Activated T-helper 9 cell treated with anti-CD3 and anti-CD28 coated beads, Interleukin-2, amount 50 U/mL, for 16 hours (primary cell): ENCODE data around the gene ATP13A2.

Experiments
- DNase-seq: peaks from one replicate; pipeline ENCODE4 v3.0.0-alpha.2; 2020; ENCODE audit warnings: low read depth

The ATP13A2 gene, protein sequence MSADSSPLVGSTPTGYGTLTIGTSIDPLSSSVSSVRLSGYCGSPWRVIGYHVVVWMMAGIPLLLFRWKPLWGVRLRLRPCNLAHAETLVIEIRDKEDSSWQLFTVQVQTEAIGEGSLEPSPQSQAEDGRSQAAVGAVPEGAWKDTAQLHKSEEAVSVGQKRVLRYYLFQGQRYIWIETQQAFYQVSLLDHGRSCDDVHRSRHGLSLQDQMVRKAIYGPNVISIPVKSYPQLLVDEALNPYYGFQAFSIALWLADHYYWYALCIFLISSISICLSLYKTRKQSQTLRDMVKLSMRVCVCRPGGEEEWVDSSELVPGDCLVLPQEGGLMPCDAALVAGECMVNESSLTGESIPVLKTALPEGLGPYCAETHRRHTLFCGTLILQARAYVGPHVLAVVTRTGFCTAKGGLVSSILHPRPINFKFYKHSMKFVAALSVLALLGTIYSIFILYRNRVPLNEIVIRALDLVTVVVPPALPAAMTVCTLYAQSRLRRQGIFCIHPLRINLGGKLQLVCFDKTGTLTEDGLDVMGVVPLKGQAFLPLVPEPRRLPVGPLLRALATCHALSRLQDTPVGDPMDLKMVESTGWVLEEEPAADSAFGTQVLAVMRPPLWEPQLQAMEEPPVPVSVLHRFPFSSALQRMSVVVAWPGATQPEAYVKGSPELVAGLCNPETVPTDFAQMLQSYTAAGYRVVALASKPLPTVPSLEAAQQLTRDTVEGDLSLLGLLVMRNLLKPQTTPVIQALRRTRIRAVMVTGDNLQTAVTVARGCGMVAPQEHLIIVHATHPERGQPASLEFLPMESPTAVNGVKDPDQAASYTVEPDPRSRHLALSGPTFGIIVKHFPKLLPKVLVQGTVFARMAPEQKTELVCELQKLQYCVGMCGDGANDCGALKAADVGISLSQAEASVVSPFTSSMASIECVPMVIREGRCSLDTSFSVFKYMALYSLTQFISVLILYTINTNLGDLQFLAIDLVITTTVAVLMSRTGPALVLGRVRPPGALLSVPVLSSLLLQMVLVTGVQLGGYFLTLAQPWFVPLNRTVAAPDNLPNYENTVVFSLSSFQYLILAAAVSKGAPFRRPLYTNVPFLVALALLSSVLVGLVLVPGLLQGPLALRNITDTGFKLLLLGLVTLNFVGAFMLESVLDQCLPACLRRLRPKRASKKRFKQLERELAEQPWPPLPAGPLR

DNA sequence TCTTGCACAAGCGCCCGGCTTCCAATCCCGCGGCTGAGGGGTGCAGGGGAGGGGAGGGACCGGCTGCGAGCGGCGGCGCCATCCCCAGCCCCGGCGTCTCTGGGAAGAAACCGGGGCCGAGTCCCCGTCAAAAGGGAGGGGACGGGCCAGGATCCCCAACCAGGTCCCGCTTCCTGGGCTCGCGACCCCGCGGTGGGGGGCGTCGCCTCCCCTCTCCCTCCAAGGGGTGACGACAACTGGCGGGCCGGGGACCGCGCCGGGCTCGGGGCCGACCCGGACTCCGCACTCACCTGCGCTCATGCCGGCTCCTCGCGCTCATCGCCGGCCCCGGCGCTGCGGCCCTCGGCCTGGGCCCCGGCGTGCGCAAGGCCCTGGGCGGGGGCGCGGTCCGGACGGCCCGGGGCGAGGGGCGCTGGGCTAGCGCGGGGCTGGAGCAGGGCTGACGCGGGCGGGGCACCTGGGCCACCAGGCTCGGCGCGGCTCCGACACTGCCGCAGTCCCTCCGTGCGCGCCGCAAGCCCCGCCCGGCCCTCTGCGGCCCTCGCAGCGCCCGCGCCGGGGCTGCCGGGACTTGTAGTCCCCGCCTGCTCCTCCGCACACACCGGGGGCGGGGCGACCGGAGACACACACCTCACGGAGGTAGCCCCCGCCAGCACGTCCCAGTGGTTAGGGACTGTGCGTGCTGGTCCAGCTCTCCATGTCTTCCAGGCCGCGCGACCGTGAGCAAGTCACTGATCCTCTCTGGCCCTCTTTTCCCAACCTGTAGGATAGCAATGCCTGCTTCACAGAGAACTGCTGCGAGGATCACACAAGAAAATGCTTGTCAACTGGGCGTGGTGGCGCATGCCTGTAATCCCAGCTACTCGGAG, at the start of gene ATP13A2:
TSS of gene ATP13A2 (minus strand) at position 490 of the 869 bp plus-strand sequence. CDS start at position 300, 190 bp downstream.
- DNase-seq: peak; percentile 82

DNA sequence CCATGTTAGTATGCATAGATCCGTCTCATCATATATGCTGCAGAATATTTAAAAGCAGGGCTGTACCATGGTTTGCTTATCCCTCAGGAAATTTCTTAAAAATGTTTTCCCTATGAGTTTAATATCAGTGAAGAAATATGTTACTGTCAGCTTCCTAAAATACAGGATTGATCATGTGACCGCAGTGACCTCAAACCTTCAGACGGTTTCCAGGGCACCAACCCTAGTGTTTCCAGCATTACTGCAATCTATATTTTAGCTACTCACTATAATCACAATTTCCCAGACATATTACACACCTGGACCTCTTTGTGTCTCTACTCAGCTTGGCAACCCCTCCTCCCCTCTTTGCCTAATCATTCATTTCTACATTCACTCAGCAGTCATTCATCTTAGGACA, 49.8 kb upstream of the ATP13A2 start:
- no peak for DNase-seq

DNA sequence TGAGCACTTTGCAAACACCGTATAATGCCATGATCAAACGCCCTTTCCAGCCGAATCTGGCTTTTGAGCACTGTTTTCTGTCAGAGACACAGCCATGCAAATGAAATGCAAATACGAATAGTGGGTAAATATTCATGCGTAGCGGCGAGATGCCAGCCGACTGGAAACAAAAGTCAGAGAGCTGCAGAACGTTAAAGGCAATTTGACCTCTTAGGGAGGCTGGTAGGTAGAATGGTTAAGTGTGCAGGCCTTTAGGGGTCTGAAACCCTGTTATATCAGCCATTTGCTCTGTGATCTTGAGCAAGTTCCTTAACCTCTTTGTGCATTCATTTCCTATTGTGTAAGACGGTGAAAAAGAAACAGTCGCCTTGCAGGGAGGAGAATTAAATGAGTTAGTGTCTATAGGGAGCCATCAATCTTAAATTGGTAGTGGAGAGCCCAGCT, 48.6 kb upstream of the ATP13A2 start:
- DNase-seq: no peak

DNA sequence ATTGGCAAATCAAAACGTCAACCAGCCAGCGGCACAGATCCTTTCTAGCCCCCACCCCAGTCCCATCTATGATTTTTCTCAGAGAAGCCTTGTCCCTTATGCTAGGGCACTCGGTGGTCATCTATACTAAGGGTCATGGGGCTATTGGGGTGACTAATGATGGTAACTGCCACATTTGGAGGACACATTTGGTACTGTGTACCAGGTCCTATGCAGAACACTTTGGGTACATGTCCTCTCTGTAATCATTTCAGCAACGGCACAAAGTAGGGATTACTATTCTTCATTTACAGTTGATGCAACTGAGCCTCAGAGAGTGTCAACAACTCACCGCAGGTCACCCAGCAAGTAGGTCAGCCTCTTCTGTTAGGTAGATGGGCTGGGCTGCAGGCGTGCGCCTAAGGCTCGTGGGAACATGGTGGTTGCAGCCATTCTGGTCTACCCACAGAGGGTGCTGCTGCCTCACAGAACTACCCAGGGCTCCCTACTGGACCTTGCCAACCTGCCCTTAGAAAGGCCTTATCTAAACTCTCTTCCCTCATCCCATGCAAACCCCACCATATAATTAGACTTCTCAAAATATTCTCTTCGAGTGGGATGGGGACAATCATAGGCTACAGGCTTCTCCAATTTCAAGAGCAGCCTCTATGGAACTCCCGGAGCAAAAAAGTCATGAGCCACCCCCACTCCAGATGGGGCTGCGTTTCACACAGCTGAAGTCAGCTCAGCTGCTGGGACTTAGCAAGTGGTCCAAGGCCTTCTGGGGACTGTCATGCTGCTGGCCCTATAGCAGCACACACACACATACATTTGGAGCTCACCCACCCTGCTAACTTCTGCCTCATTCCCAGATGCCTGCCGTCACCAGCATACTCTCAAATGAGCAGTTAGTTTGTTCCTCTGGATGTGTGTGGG, 47.9 kb upstream of the ATP13A2 start:
- no peak for DNase-seq

DNA sequence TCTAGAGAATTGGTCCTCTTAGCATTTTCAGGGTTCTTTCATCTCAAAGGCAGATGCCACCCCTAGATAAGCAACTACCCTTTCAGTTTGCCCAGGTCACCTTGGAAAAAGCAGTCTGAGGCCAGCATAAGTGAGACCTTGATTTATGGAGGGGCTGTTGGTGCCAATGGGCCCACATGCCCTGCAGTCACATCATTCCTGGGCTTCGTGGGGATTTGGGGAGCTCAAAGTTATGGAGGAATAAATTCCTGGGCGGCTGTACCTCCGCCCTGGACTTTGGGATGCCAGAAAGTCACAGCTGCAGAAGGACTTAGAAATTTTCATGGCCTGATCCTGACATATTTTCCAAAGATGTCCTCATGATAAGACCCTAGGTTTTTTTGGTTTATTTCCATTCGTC, 44.8 kb upstream of the ATP13A2 start:
- no peak for DNase-seq

DNA sequence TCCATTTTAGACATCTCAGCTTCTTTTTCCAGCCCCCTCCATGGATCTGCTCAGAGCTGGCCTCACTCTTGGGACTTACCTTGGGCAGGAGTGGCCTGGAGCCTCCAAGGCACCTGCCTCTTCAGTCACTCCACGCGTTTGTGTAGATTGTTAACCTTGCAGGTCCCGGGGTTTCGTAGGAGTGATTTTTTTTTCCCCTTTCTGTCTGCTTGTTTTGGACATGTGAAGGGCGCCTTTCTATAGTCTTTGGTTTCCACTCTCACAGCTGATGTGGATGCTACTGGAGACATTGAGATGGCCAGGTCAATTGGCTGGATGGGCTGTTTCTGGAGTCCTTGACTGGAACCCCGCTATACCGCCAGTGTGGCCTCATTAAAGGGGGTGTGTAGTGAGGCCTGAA, 44.1 kb upstream of the ATP13A2 start:
- no peak for DNase-seq

DNA sequence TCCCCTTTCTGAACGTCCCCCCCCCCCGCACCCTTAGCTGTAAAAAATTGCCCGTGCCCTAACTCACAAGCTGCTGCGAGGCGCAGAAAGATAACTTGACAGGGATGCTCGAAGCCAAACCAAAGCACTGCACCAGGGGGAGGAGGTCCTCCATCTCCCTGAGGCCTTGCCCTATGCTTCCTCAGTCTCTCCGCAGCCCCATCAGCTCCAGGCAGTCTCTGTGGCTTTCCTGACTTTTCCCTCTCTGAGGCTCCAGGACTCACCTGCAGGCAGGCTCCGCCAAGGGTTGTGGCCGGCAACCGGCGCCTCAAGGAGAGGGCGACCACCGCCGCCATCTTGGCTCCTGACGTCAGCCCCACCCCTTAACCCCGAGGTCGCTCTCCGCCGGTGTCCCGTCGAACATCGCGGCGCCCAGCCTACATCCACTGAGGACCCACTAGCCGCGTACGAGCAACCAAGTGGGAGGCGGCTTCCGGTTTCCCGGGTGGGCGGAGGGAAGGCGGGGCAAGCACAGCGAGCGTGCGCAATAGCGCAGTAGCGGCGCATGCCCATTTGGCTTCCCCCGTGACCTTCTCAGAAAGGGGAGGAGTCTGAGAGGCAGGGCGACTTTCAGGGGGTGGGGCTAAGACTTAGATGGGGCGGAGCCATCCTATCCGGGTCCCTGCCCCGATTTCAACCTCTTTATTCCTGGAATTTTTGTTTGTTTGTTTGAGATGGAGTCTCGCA, 42.1 kb upstream of the ATP13A2 start, which contains the start of gene SDHB:
TSS of gene SDHB (minus strand) at position 348 of the 726 bp plus-strand sequence. CDS start at position 335, 13 bp downstream.
- DNase-seq: peak; percentile 98

DNA sequence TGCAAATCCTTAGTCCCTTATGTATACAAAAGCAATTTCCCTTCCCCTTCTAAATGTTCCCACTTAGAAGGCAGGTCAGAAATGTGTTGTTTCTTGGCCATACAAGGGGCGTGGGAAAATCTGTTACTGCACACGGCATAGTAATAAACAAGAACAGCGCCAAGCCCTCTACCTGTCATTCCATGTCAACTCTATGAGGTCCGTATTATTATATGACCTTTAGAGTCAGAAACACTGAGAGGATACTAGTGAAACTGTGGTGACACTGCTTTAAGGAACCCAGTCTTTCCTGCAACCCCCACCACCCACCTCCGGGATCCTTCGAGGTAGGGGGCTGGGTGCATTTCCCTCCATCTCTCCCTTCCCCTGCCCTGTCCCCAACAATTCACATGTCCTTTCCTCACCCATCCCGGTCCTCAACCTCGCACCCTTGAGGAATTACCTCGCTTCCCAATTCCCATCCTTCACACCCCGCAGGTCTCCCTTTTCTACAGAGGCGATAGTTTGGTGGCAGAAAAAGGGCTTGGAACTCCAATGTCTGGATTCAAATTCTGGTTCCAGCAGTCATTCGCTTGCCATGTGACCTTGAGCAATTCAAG, 41.5 kb upstream of the ATP13A2 start:
- DNase-seq: no peak

DNA sequence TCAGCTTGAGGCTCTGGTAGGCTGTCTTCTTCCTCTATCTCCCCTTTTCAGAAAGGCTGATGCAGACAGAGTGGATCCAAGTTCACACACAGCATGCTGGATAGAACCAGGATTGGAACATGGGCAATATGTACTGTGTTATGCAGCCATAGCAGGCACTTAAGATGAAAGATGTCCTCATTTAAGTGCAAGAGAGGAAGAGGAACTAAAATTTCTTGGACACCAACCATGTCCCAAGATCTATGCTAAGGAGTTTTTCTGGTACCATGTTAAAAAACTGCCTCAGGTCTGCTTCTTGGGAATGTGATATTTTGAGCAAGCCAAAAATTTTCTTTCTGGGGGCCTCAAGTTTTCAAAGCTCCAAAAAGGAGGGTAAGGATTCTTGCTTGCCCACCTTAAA, 40.9 kb upstream of the ATP13A2 start:
- no peak for DNase-seq

DNA sequence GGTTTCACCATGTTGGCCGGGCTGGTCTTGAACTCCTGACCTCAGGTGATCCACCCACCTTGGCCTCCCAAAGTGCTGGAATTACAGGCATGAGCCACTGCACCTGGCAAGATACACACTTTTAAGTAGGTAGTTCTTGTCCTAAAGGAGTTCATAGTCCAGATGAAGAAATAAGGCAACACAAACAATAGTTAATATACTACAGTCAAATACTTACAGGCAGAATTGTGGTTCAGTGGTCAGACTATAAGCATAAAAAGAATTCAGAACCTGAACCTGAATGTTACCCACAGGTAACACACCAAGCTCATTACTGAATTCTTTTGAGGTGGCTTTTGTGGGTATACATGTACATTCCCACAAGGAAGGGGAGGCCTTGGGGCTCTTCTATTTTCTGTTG, 40.3 kb upstream of the ATP13A2 start:
- DNase-seq: no peak

DNA sequence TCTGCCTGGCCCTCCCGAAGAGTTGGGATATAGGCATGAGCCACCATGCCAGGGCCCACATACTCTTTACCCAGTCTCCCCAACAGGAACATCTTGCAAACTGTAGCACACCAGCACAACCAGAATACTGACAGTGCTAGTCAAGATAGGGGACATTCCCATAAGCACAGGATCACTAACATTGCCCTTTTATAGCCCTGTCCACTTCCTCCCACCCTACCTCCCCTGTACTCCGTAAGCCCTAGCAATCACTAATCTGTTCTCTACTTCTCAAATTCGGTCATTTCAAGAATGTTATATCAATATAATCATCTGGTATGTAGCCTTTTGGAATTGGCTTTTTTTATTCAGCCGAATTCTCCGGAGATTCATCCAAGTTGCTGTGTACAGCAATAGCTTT, 36.2 kb upstream of the ATP13A2 start:
- no peak for DNase-seq

DNA sequence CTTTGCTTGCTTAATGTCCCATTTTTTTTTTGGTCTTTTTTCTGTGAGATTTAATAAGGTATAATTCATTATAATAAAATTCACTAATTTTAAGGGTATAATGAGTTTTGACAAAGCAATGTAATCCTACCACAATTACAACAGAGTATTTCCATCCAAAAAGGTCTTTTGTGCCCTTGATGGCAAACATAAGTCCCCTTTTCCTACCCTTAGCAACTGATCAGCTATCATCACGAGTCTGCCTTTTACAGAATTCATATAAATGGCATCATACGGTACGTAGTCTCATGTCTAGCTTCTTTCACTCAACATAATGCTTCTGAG, 34.6 kb upstream of the ATP13A2 start:
- DNase-seq: no peak

DNA sequence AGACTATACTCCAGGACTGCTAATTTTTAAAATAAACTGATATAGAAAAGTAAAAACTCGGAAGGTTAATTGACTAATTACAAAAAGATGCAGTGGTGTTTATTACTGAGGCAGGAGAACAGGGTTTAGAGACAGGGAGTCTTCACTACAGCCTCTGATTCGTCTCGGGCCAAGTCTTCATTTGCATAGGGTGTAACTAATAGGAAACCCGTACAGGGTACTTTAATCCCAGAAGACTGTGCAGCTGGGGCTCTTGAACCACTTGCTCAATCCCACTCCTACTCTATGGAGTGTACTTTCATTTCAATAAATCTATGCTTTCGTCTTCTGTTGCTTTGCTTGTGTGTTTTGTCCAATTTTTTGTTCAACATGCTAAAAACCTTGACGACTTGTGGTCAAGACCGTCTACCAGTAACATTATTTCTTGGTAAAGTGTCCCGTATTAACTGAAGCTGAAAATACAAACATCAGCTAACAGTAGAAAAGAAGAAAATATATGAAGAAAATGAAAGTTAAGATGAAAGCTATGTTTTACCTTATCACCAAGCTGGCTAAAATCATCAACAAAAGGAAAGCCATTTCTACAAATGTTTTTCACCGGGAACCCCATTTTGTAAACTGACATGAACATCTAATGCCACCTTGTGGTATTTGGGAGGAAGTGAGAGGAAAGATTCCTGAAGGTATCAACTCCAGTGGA, 34.1 kb upstream of the ATP13A2 start:
- no peak for DNase-seq

DNA sequence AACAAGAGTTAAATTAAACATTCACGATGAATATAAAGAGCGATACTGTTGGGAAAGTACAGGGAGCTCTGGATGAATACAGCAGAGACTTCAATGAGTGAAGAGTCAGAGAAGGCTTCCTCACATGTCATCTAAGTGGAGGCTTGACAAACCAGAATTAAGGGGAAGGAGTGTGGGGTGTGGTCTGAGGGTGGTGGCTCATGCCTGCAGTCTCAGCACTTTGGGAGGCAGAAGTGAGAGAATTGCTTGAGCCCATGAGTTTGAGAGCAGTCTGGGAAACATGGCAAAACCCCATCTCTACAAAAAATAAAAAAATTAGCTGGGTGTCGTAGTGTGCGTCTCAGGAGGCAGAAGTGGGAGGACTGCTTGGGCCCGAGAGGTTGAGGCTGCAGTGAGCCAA, 33.4 kb upstream of the ATP13A2 start:
- DNase-seq: no peak

DNA sequence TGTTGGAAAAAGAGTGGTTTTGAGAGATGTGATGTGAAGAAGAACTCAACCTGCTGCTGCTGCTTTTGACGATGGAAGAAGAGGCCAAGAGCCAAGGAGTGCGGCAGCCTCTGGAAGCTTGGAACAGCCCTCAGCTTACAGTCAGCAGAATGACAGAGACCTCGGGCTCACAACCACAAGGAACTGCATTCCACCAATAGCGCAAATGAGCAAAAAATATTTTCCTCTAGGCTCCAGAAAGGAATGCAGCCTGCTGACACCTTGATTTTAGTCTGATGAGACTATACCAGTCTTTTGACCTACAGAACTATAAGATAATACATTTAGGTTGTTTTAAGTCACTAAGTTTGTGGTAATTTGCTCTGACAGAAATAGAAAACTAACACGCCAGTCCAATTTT, 31.9 kb upstream of the ATP13A2 start:
- DNase-seq: no peak

DNA sequence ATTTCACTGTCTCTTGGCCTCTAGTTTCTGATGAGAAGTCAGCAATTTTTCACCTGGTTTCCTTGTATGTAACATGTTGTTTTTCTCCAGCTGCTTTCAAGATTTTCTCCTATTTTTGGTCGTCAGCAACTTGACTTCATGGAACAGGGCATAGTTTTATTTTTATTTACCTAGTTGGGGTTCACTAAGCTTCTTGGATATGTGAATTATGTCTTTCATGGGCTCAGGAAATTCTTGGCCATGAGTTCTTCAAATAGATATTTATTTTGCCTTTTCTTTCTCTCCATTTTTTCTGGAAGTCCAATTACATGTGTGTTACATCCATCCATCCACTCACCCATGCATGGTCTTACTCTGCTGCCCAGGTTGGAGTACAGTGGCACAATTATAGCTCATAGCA, 28.4 kb upstream of the ATP13A2 start:
- DNase-seq: no peak

DNA sequence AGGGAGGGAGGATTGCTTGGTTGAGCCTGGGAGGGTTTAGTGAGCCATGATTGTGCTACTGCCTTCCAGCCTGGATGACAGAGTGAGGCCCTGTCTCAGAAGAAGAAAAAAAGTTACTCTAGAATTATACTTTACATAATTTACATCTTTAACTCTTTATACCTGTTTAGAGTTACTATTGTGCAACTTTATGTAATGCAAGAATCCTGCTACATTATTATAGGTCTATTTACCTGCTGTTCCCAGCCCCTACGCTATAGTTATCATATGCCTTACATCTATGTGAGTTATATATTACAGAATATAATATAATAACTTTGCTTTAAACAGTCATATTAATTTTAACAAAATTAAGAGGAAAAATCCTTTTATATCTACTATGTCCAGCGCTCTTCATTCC, 27.8 kb upstream of the ATP13A2 start:
- DNase-seq: no peak

DNA sequence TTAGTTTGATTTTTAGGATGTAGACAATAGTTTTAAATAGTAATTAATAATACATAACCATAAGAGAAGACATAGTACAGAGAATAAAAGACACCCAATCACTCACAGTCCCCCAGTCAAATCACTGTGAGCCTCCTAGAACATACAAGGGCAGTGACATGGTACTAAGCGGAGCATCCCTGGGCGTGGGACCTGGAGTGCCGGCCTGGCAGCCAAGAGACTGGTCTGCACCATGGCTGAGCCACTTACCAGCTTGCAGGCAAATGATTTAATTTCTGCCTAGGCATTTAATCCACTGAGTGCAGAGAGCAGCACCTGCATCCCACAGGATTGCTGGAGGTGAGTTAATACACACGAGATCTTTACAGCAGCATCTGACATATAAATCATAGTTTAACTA, 21.8 kb upstream of the ATP13A2 start:
- DNase-seq: no peak

DNA sequence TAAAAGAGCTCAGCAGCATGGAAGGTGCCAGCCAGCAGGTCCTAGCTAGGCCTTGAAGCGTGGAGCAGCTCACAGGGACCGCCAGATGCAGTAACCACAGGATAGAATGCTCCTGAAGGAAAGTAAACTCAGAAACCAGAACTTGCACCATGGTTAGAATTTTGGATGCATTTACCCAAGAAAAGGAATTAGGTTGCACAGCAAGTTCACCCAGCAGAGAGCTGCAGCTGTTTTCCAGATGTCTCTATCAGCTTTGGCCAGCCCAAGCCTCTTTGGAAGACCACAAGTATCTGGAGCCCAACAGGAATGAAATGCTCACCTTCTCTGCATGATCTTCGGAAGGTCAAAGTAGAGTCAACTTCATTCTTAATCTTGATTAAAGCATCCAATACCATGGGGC, 21.0 kb upstream of the ATP13A2 start:
- no peak for DNase-seq
